Immature natural killer cell (primary cell): ENCODE results near the gene CDH13. TPM values are rescaled to one million over a fixed set of nuclear protein-coding genes. Genes with fewer than 3 reads are reported as not detected.

Source experiments
- DNase-seq, 3 donors: peaks; one replicate each; pipeline ENCODE4 v3.0.0; 2022; ENCODE audit warnings: mixed read lengths in 1 of 3
- H3K27ac Mint-ChIP-seq, 6 donors: one replicate each; pipeline ENCODE4 v1.8.0; 2020; ENCODE audit warnings: mixed read lengths in 6 of 6, mild to moderate bottlenecking in 5 of 6, inconsistent platforms in 4 of 6, moderate library complexity in 3 of 6
- H3K27me3 Mint-ChIP-seq, 3 donors: one replicate each; pipeline ENCODE4 v1.8.0; 2020 to 2021; ENCODE audit warnings: low read depth in 3 of 3, mild to moderate bottlenecking in 3 of 3, mixed read lengths in 3 of 3, moderate library complexity in 3 of 3, inconsistent platforms in 1 of 3
- H3K36me3 Mint-ChIP-seq, 3 donors: one replicate each; pipeline ENCODE4 v1.8.0; 2020; ENCODE audit warnings: mixed read lengths in 3 of 3, inconsistent platforms in 2 of 3, mild to moderate bottlenecking in 2 of 3
- H3K4me1 Mint-ChIP-seq, 2 donors: one replicate each; pipeline ENCODE4 v1.8.0; 2020; ENCODE audit warnings: inconsistent platforms in 2 of 2, mild to moderate bottlenecking in 2 of 2, mixed read lengths in 2 of 2, moderate library complexity in 1 of 2
- H3K4me3 Mint-ChIP-seq, 5 donors: one replicate each; pipeline ENCODE4 v1.8.0; 2020; ENCODE audit warnings: mild to moderate bottlenecking in 5 of 5, mixed read lengths in 5 of 5, inconsistent platforms in 3 of 5, moderate library complexity in 3 of 5
- H3K9me3 Mint-ChIP-seq, 6 donors: one replicate each; pipeline ENCODE4 v1.8.0; 2020; ENCODE audit warnings: mild to moderate bottlenecking in 6 of 6, mixed read lengths in 6 of 6, inconsistent platforms in 4 of 6, moderate library complexity in 3 of 6
- polyA plus RNA-seq, 3 donors: library from polyadenylated mRNA; unstranded; fragments of 300-500 nt; fragmentation: Illumina TruSeq; gene quantifications; one replicate each; pipeline ENCODE4 v1.2.3, GENCODE V29; 2021

Gene CDH13
- polyA plus RNA-seq, 3 donors from 2014 or later: not detected

DNA sequence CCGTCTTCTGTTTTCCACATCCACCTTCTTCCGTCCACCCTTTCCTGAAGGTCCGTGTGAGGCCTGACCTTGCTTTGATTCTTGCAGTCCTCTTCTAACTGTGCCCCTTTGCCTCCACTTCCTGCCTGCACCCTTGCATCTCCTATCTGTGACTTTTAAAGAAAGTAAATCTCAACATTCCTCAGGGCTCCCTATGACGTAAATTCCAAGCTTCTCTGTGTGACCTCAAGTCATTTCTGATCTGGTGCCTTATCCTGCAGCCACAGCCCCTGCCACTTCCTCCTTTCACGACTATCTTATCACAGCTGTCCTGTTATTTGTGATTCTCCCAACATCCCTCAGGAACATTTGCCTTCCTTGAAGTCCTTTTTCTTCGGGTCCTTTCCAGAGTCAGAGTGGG lies 520.5 kb downstream of the CDH13 start:
- Mint-ChIP-seq H3K9me3 (peaks cover 0 to 1% (median 0%) of the 10 kb centered on the region in 6 donors), H3K4me3 (no peak overlapping the region), H3K36me3 (no peaks in the 10 kb centered on the region), H3K27ac (no peak overlapping the region), H3K4me1 (no peaks in the 10 kb centered on the region), H3K27me3 (peaks cover 2 to 7% (median 3%) of the 10 kb centered on the region in 3 donors)
- DNase-seq: no peak

GRCh38 chr16:83158320-83158957 lies 531.7 kb downstream of the CDH13 start:
- Mint-ChIP-seq H3K4me3 (no peak overlapping the region), H3K4me1 (no peaks in the 10 kb centered on the region), H3K27me3 (peaks cover 4 to 12% (median 4%) of the 10 kb centered on the region in 3 donors), H3K36me3 (no peaks in the 10 kb centered on the region), H3K27ac (no peak overlapping the region), H3K9me3 (no peaks in the 10 kb centered on the region)
- DNase-seq: no peak

DNA sequence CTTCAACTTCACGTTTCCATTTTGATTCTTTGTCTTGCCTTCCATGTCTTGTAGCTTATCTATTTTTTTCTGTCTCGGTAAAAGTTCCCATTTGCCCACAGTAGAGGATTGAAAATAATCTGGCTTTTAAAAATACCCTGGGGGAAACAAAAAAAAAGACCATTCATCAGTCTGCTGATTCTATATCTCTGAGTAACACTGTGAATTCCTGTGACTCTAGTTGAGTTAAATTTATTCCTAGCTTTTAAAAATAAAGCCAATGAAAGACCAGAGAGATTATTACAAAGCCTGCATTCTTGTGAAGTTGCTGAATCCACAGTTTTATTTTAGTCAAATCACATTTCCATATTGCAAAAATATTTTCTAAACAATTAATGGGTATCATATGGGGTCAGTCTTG lies 532.3 kb downstream of the CDH13 start:
- DNase-seq: no peak
- H3K9me3 Mint-ChIP-seq: no peaks in the 10 kb centered on the region

DNA sequence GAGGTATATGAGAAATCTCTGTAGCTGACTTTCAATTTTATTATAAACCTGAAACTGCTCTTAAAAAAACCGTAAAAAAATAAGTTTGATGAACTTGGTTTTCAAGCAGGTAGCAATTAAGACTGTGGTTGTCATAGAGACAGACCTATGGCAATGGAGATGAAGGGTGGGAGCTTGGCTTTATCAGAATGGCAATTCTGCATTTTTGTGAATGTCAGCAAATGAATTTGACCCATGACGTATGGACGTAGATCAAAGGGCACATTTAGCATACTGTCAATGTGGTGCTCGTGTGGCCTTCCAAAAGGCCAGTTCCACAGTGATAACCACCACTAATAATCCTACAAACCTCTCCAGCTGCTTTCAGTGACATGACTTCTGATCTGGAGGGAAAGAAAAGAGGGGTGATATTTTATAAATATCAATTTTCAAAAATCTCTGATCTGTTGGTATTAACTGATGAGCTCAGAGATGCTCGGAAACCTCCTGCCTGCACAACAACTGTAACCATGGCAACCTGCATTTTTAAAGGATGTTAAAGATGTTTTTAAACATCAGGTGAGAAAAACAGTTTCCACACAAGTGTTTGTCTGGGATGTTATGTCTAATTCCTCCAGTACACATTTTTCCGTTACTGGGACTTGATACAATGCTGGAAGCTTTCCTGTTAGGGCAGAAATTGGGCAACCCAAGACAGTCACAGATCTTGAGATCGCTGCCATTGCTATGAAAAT lies 533.7 kb downstream of the CDH13 start:
- Mint-ChIP-seq H3K4me1 (no peaks in the 10 kb centered on the region), H3K27me3 (peaks cover 4 to 16% (median 6%) of the 10 kb centered on the region in 3 donors), H3K36me3 (no peaks in the 10 kb centered on the region), H3K4me3 (no peak overlapping the region), H3K9me3 (no peaks in the 10 kb centered on the region), H3K27ac (no peak overlapping the region)
- no peak for DNase-seq

More for the DNA sequence above, 532.3 kb downstream of the CDH13 start:
- no peaks in the 10 kb centered on the region for H3K36me3 Mint-ChIP-seq
- no peak overlapping the region for H3K27ac Mint-ChIP-seq
- peaks cover 4 to 12% (median 4%) of the 10 kb centered on the region in 3 donors for H3K27me3 Mint-ChIP-seq
- H3K4me1 Mint-ChIP-seq: no peaks in the 10 kb centered on the region
- H3K4me3 Mint-ChIP-seq: no peak overlapping the region

- H3K27me3 Mint-ChIP-seq: peaks cover 4 to 21% (median 8%) of the 10 kb centered on the region in 3 donors
- no peaks in the 10 kb centered on the region for H3K9me3 Mint-ChIP-seq
- H3K4me1 Mint-ChIP-seq: no peaks in the 10 kb centered on the region
- no peaks in the 10 kb centered on the region for H3K36me3 Mint-ChIP-seq
- DNase-seq: no peak
- H3K27ac Mint-ChIP-seq: no peak overlapping the region
- no peak overlapping the region for H3K4me3 Mint-ChIP-seq
Measured at GRCh38 chr16:83162791-83163190, 536.0 kb downstream of the CDH13 start.

DNA sequence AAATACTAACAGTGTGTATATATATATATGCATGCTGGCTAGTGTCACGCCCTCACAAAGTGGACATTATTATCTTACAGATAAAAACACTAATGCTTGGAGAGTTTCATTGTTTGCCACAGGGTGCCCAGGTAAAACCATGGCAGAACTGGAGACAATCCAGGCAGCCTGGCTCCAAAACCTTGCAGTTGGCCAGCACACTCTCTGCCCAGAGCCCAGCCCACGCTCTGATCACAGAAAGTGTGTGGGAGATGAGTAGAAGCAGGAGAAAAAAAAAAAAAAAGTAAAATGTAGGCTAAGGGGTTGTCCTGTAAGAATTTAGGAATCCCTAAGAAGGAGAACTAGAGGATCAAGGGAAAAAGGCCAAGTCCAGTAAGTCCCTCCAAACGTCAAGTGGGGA lies 538.0 kb downstream of the CDH13 start:
- Mint-ChIP-seq H3K27ac (no peak overlapping the region), H3K9me3 (no peaks in the 10 kb centered on the region), H3K4me1 (no peaks in the 10 kb centered on the region), H3K4me3 (no peak overlapping the region), H3K36me3 (no peaks in the 10 kb centered on the region), H3K27me3 (peaks cover 4 to 10% (median 9%) of the 10 kb centered on the region in 3 donors)
- no peak for DNase-seq

DNA sequence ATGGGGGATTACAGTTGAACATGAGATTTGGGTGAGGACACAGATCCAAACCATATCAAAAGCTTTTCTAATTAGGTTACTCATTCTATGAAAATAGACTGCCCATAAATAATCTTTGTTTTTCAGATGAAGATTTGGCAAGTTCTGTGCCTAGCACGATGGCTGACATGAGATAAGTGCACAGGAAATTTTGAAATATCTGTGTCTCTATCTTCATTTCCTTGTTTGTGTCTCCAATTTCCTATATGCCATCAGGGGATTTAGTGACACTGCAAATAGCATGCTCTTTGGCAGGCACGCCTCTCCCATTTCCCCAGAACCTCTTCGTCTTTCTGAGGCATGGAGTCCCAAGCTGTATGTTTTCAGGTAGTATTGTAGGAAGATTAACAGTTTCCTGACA lies 544.6 kb downstream of the CDH13 start:
- no peaks in the 10 kb centered on the region for H3K36me3 Mint-ChIP-seq
- no peak for DNase-seq
- peaks cover 0 to 3% (median 0%) of the 10 kb centered on the region in 6 donors for H3K9me3 Mint-ChIP-seq
- H3K27ac Mint-ChIP-seq: no peak overlapping the region
- H3K27me3 Mint-ChIP-seq: peaks cover 0 to 4% (median 3%) of the 10 kb centered on the region in 3 donors
- no peaks in the 10 kb centered on the region for H3K4me1 Mint-ChIP-seq
- no peak overlapping the region for H3K4me3 Mint-ChIP-seq

- Mint-ChIP-seq H3K27ac (no peak overlapping the region), H3K9me3 (peaks cover 0 to 3% (median 0%) of the 10 kb centered on the region in 6 donors), H3K27me3 (peaks cover 0 to 3% (median 2%) of the 10 kb centered on the region in 3 donors), H3K36me3 (no peaks in the 10 kb centered on the region), H3K4me1 (no peaks in the 10 kb centered on the region), H3K4me3 (no peak overlapping the region)
- DNase-seq: no peak
Measured at GRCh38 chr16:83174671-83175070, 547.9 kb downstream of the CDH13 start.

DNA sequence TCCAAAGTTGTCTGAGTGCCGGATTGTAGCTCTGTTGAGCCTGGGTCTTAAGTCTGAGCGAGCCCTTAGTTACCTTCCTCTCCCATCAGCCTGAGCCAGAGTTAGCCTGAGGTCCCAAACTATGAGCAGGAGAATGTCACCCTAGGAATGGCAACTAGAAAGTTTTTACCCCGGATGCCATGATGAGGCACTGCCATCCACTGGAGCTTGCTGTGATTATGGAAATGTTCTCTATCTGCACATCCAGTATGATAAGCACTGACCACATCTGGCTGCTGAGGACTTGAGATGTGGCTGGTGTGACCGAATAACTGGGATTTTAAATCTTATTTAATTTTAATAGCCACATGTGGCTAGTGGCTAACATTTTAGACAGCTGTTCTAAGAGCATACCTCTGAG lies 550.0 kb downstream of the CDH13 start:
- Mint-ChIP-seq H3K9me3 (peaks cover 0 to 2% (median 0%) of the 10 kb centered on the region in 6 donors), H3K27ac (no peak overlapping the region), H3K4me1 (no peaks in the 10 kb centered on the region), H3K4me3 (no peak overlapping the region), H3K36me3 (no peaks in the 10 kb centered on the region), H3K27me3 (peaks cover 2 to 4% (median 3%) of the 10 kb centered on the region in 3 donors)
- DNase-seq: no peak

DNA sequence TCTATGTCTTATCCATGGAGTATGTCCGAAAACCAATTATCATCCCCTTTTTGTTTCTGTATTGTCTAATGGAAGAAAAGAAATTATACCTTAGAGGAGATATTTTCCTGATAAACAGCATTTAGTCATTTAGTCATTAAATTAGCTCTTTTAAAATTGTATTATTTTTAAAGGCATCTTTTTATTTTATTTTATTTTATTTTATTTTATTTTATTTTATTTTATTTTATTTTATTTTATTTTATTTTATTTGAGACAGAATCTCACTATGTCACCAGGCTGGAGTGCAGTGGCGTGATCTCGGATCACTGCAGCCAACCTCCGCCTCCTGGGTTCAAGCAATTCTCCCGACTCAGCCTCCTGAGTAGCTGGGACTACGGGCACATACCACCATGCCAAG lies 559.1 kb downstream of the CDH13 start:
- Mint-ChIP-seq H3K36me3 (no peaks in the 10 kb centered on the region), H3K27ac (no peak overlapping the region), H3K4me3 (no peak overlapping the region), H3K27me3 (peaks cover 2 to 7% (median 3%) of the 10 kb centered on the region in 3 donors), H3K4me1 (no peaks in the 10 kb centered on the region), H3K9me3 (no peaks in the 10 kb centered on the region)
- no peak for DNase-seq

- no peak overlapping the region for H3K4me3 Mint-ChIP-seq
- DNase-seq: no peak
Measured at GRCh38 chr16:83187405-83187804, 560.6 kb downstream of the CDH13 start.

DNA sequence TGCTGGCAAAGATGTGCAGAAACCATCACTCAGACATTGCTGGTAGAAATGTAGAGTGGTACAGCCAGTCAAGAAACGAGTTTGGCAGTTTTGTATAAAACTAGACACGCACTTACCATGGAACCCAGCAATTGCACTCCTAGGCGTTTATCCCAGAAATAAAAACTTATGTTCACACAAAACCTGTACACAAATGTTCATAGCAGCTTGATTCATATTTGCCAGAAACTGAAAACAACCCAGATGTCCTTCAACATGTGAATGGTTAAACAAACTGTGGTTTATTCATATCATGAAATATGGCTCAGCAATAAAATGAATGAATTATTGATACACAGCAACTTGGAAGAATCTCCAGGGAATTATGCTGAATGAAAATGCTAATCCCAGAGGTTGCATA lies 570.0 kb downstream of the CDH13 start:
- no peak overlapping the region for H3K4me3 Mint-ChIP-seq
- no peak overlapping the region for H3K27ac Mint-ChIP-seq
- H3K4me1 Mint-ChIP-seq: no peaks in the 10 kb centered on the region
- H3K36me3 Mint-ChIP-seq: no peaks in the 10 kb centered on the region
- H3K9me3 Mint-ChIP-seq: no peaks in the 10 kb centered on the region
- peaks cover 3 to 14% (median 9%) of the 10 kb centered on the region in 3 donors for H3K27me3 Mint-ChIP-seq
- DNase-seq: no peak

More at GRCh38 chr16:83187405-83187804, 560.6 kb downstream of the CDH13 start:
- H3K27ac Mint-ChIP-seq: no peak overlapping the region
- H3K36me3 Mint-ChIP-seq: no peaks in the 10 kb centered on the region
- H3K27me3 Mint-ChIP-seq: peaks cover 0 to 6% (median 4%) of the 10 kb centered on the region in 3 donors
- no peaks in the 10 kb centered on the region for H3K9me3 Mint-ChIP-seq
- H3K4me1 Mint-ChIP-seq: no peaks in the 10 kb centered on the region

- Mint-ChIP-seq H3K4me1 (no peaks in the 10 kb centered on the region), H3K36me3 (no peaks in the 10 kb centered on the region), H3K27me3 (peaks cover 3 to 10% (median 9%) of the 10 kb centered on the region in 3 donors)
Measured at GRCh38 chr16:83197450-83197849, 570.7 kb downstream of the CDH13 start.

DNA sequence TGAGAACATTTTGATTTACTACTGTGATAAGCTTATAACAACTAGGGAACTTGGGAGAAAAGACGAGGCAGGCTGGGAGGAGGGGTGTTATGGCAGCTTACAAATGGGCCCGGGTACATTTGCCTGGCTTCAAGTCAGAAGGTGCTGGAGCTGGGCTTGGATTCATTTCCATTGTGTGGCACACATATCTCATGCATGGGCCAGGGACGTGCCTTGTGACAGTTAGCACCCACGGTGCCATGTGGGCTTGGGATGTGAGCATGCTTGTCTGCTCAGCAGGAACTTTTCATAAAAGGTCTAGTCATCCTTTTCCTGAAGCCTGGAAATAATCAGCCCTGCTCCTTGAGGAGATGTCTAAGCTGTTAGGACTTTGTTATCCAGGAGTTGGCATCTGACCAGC lies 572.2 kb downstream of the CDH13 start:
- peaks cover 3 to 6% (median 4%) of the 10 kb centered on the region in 3 donors for H3K27me3 Mint-ChIP-seq
- no peak for DNase-seq
- no peaks in the 10 kb centered on the region for H3K9me3 Mint-ChIP-seq
- H3K27ac Mint-ChIP-seq: no peak overlapping the region
- H3K36me3 Mint-ChIP-seq: no peaks in the 10 kb centered on the region
- no peaks in the 10 kb centered on the region for H3K4me1 Mint-ChIP-seq
- H3K4me3 Mint-ChIP-seq: no peak overlapping the region

More at GRCh38 chr16:83197450-83197849, 570.7 kb downstream of the CDH13 start:
- H3K9me3 Mint-ChIP-seq: no peaks in the 10 kb centered on the region
- H3K4me3 Mint-ChIP-seq: no peak overlapping the region
- no peak for DNase-seq
- no peak overlapping the region for H3K27ac Mint-ChIP-seq
